ENCODE data around the gene PCDHGB2.
"Not testable (repeated sequence)": the region's sequence is repeated elsewhere in the genome, so short reads cannot be mapped to it uniquely, and the experiment has no call there.

Gene PCDHGB2

GRCh38 chr5:141351591-141351990 is 8.2 kb upstream of the PCDHGB2 start:
- DNase-seq = no peak

- DNase-seq = peak; percentile 4
Observed at GRCh38 chr5:141354900-141355469, 4.8 kb upstream of the PCDHGB2 start, which contains the start of gene PCDHGA4. TSS of gene PCDHGA4 (plus strand) at chr5:141355021. CDS start at chr5:141355108, 87 bp downstream.

- DNase-seq = no peak
Observed at GRCh38 chr5:141355641-141356040, 4.2 kb upstream of the PCDHGB2 start.

GRCh38 chr5:141356133-141356532 is 3.7 kb upstream of the PCDHGB2 start:
- DNase-seq = no peak

- no peak for DNase-seq
Observed at GRCh38 chr5:141356950-141357349, 2.8 kb upstream of the PCDHGB2 start.

- no peak for DNase-seq
Observed at GRCh38 chr5:141360685-141361084, 891 bp downstream of the PCDHGB2 start.

GRCh38 chr5:141362719-141363118 is 2.9 kb downstream of the PCDHGB2 start:
- DNase-seq = no peak

GRCh38 chr5:141363952-141364660 is 4.3 kb downstream of the PCDHGB2 start, which contains the start of gene PCDHGA5:
TSS of gene PCDHGA5 (plus strand) at chr5:141364162. CDS start at chr5:141364331, 169 bp downstream.
- no peak for DNase-seq

GRCh38 chr5:141366016-141366896 is 6.5 kb downstream of the PCDHGB2 start:
- no peak for DNase-seq

- no peak for DNase-seq
Observed at GRCh38 chr5:141369994-141370848, 10.4 kb downstream of the PCDHGB2 start, which contains the start of gene PCDHGB3. TSS of gene PCDHGB3 (plus strand) at chr5:141370242. CDS start at chr5:141370395, 153 bp downstream.

- no peak for DNase-seq
Observed at GRCh38 chr5:141371572-141372475, 12.0 kb downstream of the PCDHGB2 start.

GRCh38 chr5:141373673-141374317 is 14.0 kb downstream of the PCDHGB2 start, which contains the start of gene PCDHGA6:
TSS of gene PCDHGA6 (plus strand) at chr5:141373891. CDS start at chr5:141374084, 193 bp downstream.
- DNase-seq = no peak

GRCh38 chr5:141374627-141375026 is 14.8 kb downstream of the PCDHGB2 start:
- DNase-seq = no peak

GRCh38 chr5:141375444-141376155 is 15.8 kb downstream of the PCDHGB2 start:
- DNase-seq = not testable (repeated sequence)

- no peak for DNase-seq
Observed at GRCh38 chr5:141382469-141383294, 22.9 kb downstream of the PCDHGB2 start, which contains the start of gene PCDHGA7. TSS of gene PCDHGA7 (plus strand) at chr5:141382742. CDS start at chr5:141382900, 158 bp downstream.

GRCh38 chr5:141383345-141383744 is 23.6 kb downstream of the PCDHGB2 start:
- DNase-seq = no peak

- no peak for DNase-seq
Observed at GRCh38 chr5:141384471-141385267, 24.9 kb downstream of the PCDHGB2 start.

Measured in OCI-M1 (cell line).